K562 (cell line): ENCODE results near the gene CRABP2. TPM values are rescaled to one million over a fixed set of nuclear protein-coding genes. Genes with fewer than 3 reads are reported as not detected.

Experiments used
- ATF7 ChIP-seq: fragments of 450-650 bp; IDR thresholded peaks from 2 replicates; pipeline ENCODE4 v1.7.1; 2014; ENCODE audit warnings: mild to moderate bottlenecking, moderate library complexity
- CTBP1 ChIP-seq: fragments of 450-650 bp; IDR thresholded peaks from 2 replicates; pipeline ENCODE4 v1.6.1; 2016; ENCODE audit warnings: borderline replicate concordance
- FIP1L1 ChIP-seq: fragments of 200-400 bp; formaldehyde crosslinking; IDR thresholded peaks from 2 replicates; pipeline ENCODE4 v1.6.1; 2018; ENCODE audit warnings: mild to moderate bottlenecking, low read depth, low read length; ENCODE audit not compliant: poor library complexity, severe bottlenecking
- FOXM1 ChIP-seq, 2 experiments: fragments of 450-650 bp in 1 of 2; sonication (generic) in 1 of 2; formaldehyde crosslinking in 1 of 2; IDR thresholded peaks; 2 replicates each; pipeline versions ENCODE4 v1.6.1 to v1.9.0; 2017 to 2022; ENCODE audit warnings: low read depth in 2 of 2, mild to moderate bottlenecking in 2 of 2, missing genetic modification reagents in 1 of 2, moderate library complexity in 1 of 2
- MTA1 ChIP-seq: fragments of 450-650 bp; IDR thresholded peaks from 2 replicates; pipeline ENCODE4 v1.6.1; 2017; ENCODE audit warnings: borderline replicate concordance
- POLR2B ChIP-seq: fragments of 450-650 bp; IDR thresholded peaks from 2 replicates; pipeline ENCODE4 v1.6.1; 2018; ENCODE audit warnings: low read depth; ENCODE audit not compliant: partially characterized antibody
- POU5F1 ChIP-seq: fragments of 150-350 bp; IDR thresholded peaks from 2 replicates; pipeline ENCODE4 v1.6.1; 2014; ENCODE audit warnings: borderline replicate concordance, low read length, low read depth, mild to moderate bottlenecking; ENCODE audit not compliant: partially characterized antibody
- SAFB2 ChIP-seq: fragments of 200-400 bp; formaldehyde crosslinking; IDR thresholded peaks from 2 replicates; pipeline ENCODE4 v1.6.1; 2018; ENCODE audit warnings: borderline replicate concordance, low read length, low read depth, moderate library complexity; ENCODE audit not compliant: severe bottlenecking
- SIN3A ChIP-seq, 2 experiments: fragments of 150-350 bp in 1 of 2; IDR thresholded peaks; 2 replicates each; pipeline ENCODE4 v1.6.1; 2011 to 2016; ENCODE audit warnings: borderline replicate concordance in 2 of 2, low read depth in 2 of 2, low read length in 2 of 2, mild to moderate bottlenecking in 2 of 2, moderate library complexity in 2 of 2; ENCODE audit not compliant: control insufficient read depth in 1 of 2
- STAT5B ChIP-seq: fragments of 250-450 bp; sonication (Bioruptor Pico); IDR thresholded peaks from 2 replicates; pipeline ENCODE4 v1.8.0; 2021; ENCODE audit warnings: mild to moderate bottlenecking, inconsistent platforms
- TAF1 ChIP-seq: IDR thresholded peaks from 2 replicates; pipeline ENCODE4 v1.6.1; 2011; ENCODE audit warnings: mild to moderate bottlenecking, low read length, moderate library complexity; ENCODE audit not compliant: insufficient read depth, control insufficient read depth, severe bottlenecking; ENCODE audit errors: extremely low read depth
- U2AF1 ChIP-seq: fragments of 200-400 bp; formaldehyde crosslinking; optimal IDR thresholded peaks from 2 replicates; pipeline ENCODE3; 2017; ENCODE audit warnings: mild to moderate bottlenecking, low read depth, low read length, moderate library complexity
- ZBTB7A ChIP-seq: IDR thresholded peaks from 2 replicates; pipeline ENCODE4 v1.6.1; 2011; ENCODE audit warnings: low read depth, mild to moderate bottlenecking, low read length, moderate library complexity, borderline replicate concordance; ENCODE audit not compliant: control insufficient read depth
- ZC3H4 ChIP-seq: sonication (generic); formaldehyde crosslinking; IDR thresholded peaks from 2 replicates; pipeline ENCODE4 v1.9.0; 2021; ENCODE audit warnings: missing genetic modification reagents, borderline replicate concordance
- ZKSCAN3 ChIP-seq: fragments of 250-450 bp; sonication (Bioruptor Pico); IDR thresholded peaks from 2 replicates; pipeline ENCODE4 v1.4.0; 2020
- ZNF197 ChIP-seq: fragments of 200-800 bp; sonication (Bioruptor generic); IDR thresholded peaks from 2 replicates; pipeline ENCODE4 v1.6.1; 2016; ENCODE audit warnings: low read depth, missing genetic modification characterization, missing compliant biosample characterization
- ZNF507 ChIP-seq: conservative IDR thresholded peaks from 2 replicates; pipeline ENCODE4 v1.6.1; 2017; ENCODE audit warnings: missing genetic modification characterization, missing compliant biosample characterization
- ZNF589 ChIP-seq: fragments of 200-800 bp; sonication (Bioruptor generic); IDR thresholded peaks from 2 replicates; pipeline ENCODE4 v1.6.1; 2016; ENCODE audit warnings: low read depth, missing genetic modification characterization, missing compliant biosample characterization
- ZNF695 ChIP-seq: fragments of 450-650 bp; formaldehyde crosslinking; IDR thresholded peaks from 2 replicates; pipeline ENCODE4 v1.4.0; 2020; ENCODE audit warnings: mild to moderate bottlenecking, moderate library complexity
- ZNF75A ChIP-seq: fragments of 450-650 bp; formaldehyde crosslinking; IDR thresholded peaks from 2 replicates; pipeline ENCODE4 v1.4.0; 2020; ENCODE audit warnings: mild to moderate bottlenecking
- ZNF76 ChIP-seq: fragments of 250-450 bp; sonication (Bioruptor Pico); IDR thresholded peaks from 2 replicates; pipeline ENCODE4 v1.4.0; 2020; ENCODE audit warnings: mild to moderate bottlenecking, moderate library complexity, borderline replicate concordance
- polyA plus RNA-seq, 8 experiments: library from polyadenylated mRNA; depleted of rRNA in 4 of 8; stranded (reverse) in 5 of 8; unstranded in 3 of 8; fragments of >200 nt; fragmentation: Nextera tagmentation in 2 of 8; fragmentation: Illumina TruSeq in 1 of 8; extraction: Ambion mirVana in 2 of 8; extraction: Trizol in 1 of 8; gene quantifications; 2 replicates each; pipeline versions ENCODE4 v1.2.1 to v1.2.3, GENCODE V29; 2011 to 2014; ENCODE audit warnings: inconsistent platforms in 1 of 8, missing spikeins in 1 of 8
- total RNA-seq, 7 experiments: library from RNA; depleted of rRNA in 6 of 7; stranded (reverse); fragments of >200 nt in 6 of 7; fragmentation: Illumina TruSeq in 2 of 7; extraction: Trizol in 2 of 7; gene quantifications; 2 replicates each; pipeline versions ENCODE4 v1.2.1 to v1.2.3, GENCODE V29; 2011 to 2021; ENCODE audit warnings: low replicate concordance in 1 of 7
- TF ChIP-seq, protein P1 (sequence below): IDR thresholded peaks from 2 replicates; pipeline ENCODE4 v1.6.1; 2012; ENCODE audit warnings: low read depth, low read length, improper control_type of control experiment, borderline replicate concordance
- TF ChIP-seq, protein P2 (sequence below): fragments of 250-450 bp; sonication (Bioruptor Pico); IDR thresholded peaks from 2 replicates; pipeline ENCODE4 v1.5.0; 2021; ENCODE audit warnings: mild to moderate bottlenecking, moderate library complexity

CRABP2 gene
- total and polyA plus RNA-seq, 9 of the 15 experiments (the other 6 are each of a cell fraction or from before 2014, with no cell fraction given), result 0.30 to 2.5 (median 0.82) TPM

DNA sequence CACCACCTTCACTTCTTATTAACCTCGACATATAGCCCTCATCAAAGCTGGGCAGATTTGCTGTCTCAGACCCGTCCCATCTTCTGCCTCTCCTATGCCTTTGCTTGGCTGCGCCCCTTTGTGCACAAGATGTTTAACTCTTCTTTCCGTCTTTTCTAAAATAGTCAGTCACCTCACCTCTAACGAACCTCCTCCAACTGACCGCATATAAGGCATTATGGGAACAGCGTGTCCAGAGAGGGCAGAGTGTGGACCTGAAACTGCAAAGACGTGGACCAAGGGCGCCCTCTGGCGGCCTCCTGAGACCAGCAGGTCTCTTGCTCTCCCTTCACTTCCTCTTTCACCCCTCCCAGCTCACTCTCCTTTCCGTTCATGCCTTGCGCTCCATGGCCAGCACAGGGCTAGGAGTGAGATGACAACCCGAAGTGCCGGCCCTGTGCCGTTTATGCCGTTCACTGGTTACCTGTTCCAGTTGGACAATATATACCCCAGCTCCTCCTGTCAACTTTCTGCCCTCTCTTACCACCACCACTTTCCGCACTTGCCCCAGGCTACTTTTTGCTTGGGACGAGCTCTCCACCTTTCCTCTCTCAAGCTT, 20.4 kb upstream of the CRABP2 start (continued):
- TF ChIP-seq ZKSCAN3, result no peak
- TF ChIP-seq ZNF695 (CRISPR knock-in tag), result no peak
- TF ChIP-seq U2AF1, result no peak
- no peak for TF ChIP-seq ZBTB7A
- TF ChIP-seq, protein P1, sequence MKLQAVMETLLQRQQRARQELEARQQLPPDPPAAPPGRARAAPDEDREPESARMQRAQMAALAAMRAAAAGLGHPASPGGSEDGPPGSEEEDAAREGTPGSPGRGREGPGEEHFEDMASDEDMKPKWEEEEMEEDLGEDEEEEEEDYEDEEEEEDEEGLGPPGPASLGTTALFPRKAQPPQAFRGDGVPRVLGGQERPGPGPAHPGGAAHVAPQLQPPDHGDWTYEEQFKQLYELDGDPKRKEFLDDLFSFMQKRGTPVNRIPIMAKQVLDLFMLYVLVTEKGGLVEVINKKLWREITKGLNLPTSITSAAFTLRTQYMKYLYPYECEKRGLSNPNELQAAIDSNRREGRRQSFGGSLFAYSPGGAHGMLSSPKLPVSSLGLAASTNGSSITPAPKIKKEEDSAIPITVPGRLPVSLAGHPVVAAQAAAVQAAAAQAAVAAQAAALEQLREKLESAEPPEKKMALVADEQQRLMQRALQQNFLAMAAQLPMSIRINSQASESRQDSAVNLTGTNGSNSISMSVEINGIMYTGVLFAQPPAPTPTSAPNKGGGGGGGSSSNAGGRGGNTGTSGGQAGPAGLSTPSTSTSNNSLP, result no peak
- no peak for TF ChIP-seq SAFB2
- TF ChIP-seq, protein P2, sequence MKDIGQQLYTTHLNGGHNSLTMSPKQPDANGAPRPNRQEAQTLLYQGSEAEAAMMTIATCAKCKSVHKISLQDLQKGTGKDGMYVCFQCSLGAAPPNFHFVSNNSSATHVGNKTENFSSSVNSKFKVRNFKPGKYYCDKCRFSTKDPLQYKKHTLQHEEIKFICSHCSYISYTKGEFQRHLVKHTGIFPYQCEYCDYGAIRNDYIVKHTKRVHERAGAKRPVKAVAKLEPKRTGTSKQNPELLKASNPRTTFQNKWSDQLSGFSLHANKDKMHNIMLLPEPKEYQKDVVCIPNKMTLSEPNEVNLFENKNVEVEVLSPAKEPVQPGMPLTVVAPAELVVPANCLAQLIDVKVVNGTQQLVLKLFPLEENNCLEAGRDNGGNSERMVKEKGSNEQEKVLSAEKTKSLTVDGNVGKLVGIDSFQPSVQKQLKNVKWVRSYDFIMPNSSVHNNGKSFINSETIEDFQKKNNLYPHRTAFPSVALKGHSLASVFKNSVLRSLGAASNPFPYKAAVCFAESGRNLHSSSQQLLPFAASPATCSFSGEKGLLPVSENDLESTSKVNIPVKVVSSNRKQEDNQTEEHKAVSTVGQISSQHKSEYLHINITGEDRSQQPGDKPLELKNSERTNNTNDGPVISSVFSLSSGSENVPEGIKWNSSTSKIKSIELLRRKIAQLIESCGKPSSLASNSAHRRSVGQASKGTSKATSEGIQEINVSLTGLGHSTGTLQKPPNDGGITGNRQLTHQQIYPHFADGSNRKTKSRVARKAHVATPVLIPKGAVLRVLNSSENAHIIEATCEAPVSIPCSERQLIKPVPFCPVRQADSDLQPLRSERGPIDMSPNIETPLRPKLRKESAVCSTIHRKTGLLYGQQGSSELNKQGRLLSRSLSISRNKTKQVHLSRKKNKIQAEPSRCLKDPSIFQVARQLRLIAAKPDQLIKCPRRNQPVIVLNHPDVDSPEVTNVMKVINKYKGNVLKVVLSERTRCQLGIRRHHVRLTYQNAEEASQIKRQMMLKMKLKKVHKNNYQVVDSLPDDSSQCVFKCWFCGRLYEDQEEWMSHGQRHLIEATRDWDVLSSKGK (CRISPR knock-in tag), result no peak
- TF ChIP-seq CTBP1, result peak; percentile 80
- no peak for TF ChIP-seq STAT5B (CRISPR knock-in tag)
- peak; percentile 71 for TF ChIP-seq MTA1
- TF ChIP-seq ZNF507 (tag), result no peak
- 0 out of 2 replicates have a peak, but pooled peaks have one; percentile 31 for TF ChIP-seq ZNF76 (CRISPR knock-in tag)
- peak; percentile 54; the same call in 1 of the 2 replicates for TF ChIP-seq ATF7
- no peak for TF ChIP-seq FIP1L1
- peak; percentile 39 for TF ChIP-seq TAF1
- no peak for TF ChIP-seq ZC3H4 (CRISPR knock-in tag)
- no peak for TF ChIP-seq FOXM1 (IDR thresholded peaks at IDR 0.05; ENCODE audit: low read depth)
- TF ChIP-seq FOXM1 (CRISPR knock-in tag; IDR thresholded peaks at IDR 0.05; ENCODE audit: low read depth), result no peak
- TF ChIP-seq POLR2B, result no peak
- no peak for TF ChIP-seq POU5F1
- peak; percentile 40 to 82; a peak in 2 of 4 replicates for TF ChIP-seq SIN3A (IDR thresholded peaks at IDR 0.05; ENCODE audit: borderline replicate concordance in 2 of 2, control insufficient read depth in 1 of 2, low read depth in 2 of 2, low read length in 2 of 2)
- TF ChIP-seq ZNF589 (CRISPR knock-in tag), result no peak
- no peak for TF ChIP-seq ZNF197 (CRISPR knock-in tag)
- TF ChIP-seq ZNF75A (CRISPR knock-in tag), result no peak
